H9 (cell line): ENCODE results near the gene PLXNB1. TPM values are rescaled to one million over a fixed set of nuclear protein-coding genes. Genes with fewer than 3 reads are reported as not detected.

Experiments used
- DNase-seq: peaks from one replicate; pipeline ENCODE4 v3.0.0-alpha.2; 2017
- H2AFZ ChIP-seq: one replicate; pipeline ENCODE4 v1.6.1; 2013; ENCODE audit warnings: mild to moderate bottlenecking, low read length, control low read depth, moderate library complexity
- H2AK5ac ChIP-seq: 2 replicates; pipeline ENCODE4 v1.6.1; 2013; ENCODE audit warnings: low read length, control low read depth, mixed read lengths; ENCODE audit not compliant: insufficient read length
- H2BK120ac ChIP-seq: one replicate; pipeline ENCODE4 v1.6.1; 2013; ENCODE audit warnings: low read depth, mild to moderate bottlenecking, low read length, control low read depth, inconsistent platforms; ENCODE audit not compliant: poor library complexity, severe bottlenecking
- H2BK12ac ChIP-seq: 2 replicates; pipeline ENCODE4 v1.6.1; 2013; ENCODE audit warnings: low read length, control low read depth, mixed read lengths, low read depth; ENCODE audit not compliant: insufficient read length
- H2BK15ac ChIP-seq: 2 replicates; pipeline ENCODE4 v1.6.1; 2013; ENCODE audit warnings: low read depth, low read length, control low read depth
- H2BK20ac ChIP-seq: one replicate; pipeline ENCODE4 v1.6.1; 2013; ENCODE audit warnings: low read depth, mild to moderate bottlenecking, low read length, control low read depth, inconsistent platforms; ENCODE audit not compliant: poor library complexity, severe bottlenecking
- H2BK5ac ChIP-seq: 2 replicates; pipeline ENCODE4 v1.6.1; 2013; ENCODE audit warnings: low read length, control low read depth, mixed read lengths; ENCODE audit not compliant: insufficient read length
- H3K14ac ChIP-seq: 2 replicates; pipeline ENCODE4 v1.6.1; 2013; ENCODE audit warnings: low read length, control low read depth; ENCODE audit not compliant: insufficient read depth
- H3K18ac ChIP-seq: 2 replicates; pipeline ENCODE4 v1.6.1; 2013; ENCODE audit warnings: low read depth, mild to moderate bottlenecking, mixed read lengths, low read length, control low read depth; ENCODE audit not compliant: insufficient read length
- H3K23ac ChIP-seq: 2 replicates; pipeline ENCODE4 v1.6.1; 2013; ENCODE audit warnings: low read length, control low read depth, mixed read lengths, low read depth; ENCODE audit not compliant: insufficient read length
- H3K23me2 ChIP-seq: 2 replicates; pipeline ENCODE4 v1.6.1; 2013; ENCODE audit warnings: low read depth, mild to moderate bottlenecking, mixed read lengths, low read length, control low read depth; ENCODE audit not compliant: insufficient read length, poor library complexity, severe bottlenecking
- H3K27ac ChIP-seq: 2 replicates; pipeline ENCODE4 v1.5.1; 2013; ENCODE audit warnings: low read length, control low read depth, mixed read lengths, low read depth; ENCODE audit not compliant: insufficient read length
- H3K27me3 ChIP-seq: 2 replicates; pipeline ENCODE4 v1.6.1; 2013; ENCODE audit warnings: low read length, control low read depth, inconsistent platforms; ENCODE audit not compliant: insufficient read depth
- H3K4ac ChIP-seq: 2 replicates; pipeline ENCODE4 v1.6.1; 2013; ENCODE audit warnings: low read depth, mild to moderate bottlenecking, control low read depth, inconsistent platforms, low read length, moderate library complexity
- H3K4me1 ChIP-seq: 2 replicates; pipeline ENCODE4 v1.6.1; 2013; ENCODE audit warnings: low read length, control low read depth, inconsistent platforms; ENCODE audit not compliant: insufficient read depth
- H3K4me2 ChIP-seq: 2 replicates; pipeline ENCODE4 v1.6.1; 2013; ENCODE audit warnings: low read length, control low read depth, mixed read lengths; ENCODE audit not compliant: insufficient read length, insufficient read depth
- H3K56ac ChIP-seq: 2 replicates; pipeline ENCODE4 v1.6.1; 2013; ENCODE audit warnings: low read depth, mild to moderate bottlenecking, mixed read lengths, low read length, control low read depth; ENCODE audit not compliant: insufficient read length
- H3K79me1 ChIP-seq: 2 replicates; pipeline ENCODE4 v1.6.1; 2013; ENCODE audit warnings: low read depth, mild to moderate bottlenecking, moderate library complexity, low read length, control low read depth, inconsistent platforms; ENCODE audit not compliant: insufficient read depth, poor library complexity, severe bottlenecking
- H3K79me2 ChIP-seq: 2 replicates; pipeline ENCODE4 v1.6.1; 2013; ENCODE audit warnings: low read length, control low read depth, inconsistent platforms; ENCODE audit not compliant: insufficient read depth
- H3K9ac ChIP-seq: 2 replicates; pipeline ENCODE4 v1.6.1; 2013; ENCODE audit warnings: low read length, control low read depth, mixed read lengths; ENCODE audit not compliant: insufficient read length; ENCODE audit errors: extremely low read depth
- H3K9me3 ChIP-seq: one replicate; pipeline ENCODE4 v1.6.1; 2013; ENCODE audit warnings: low read depth, low read length, inconsistent platforms; ENCODE audit not compliant: control insufficient read depth
- H3T11ph ChIP-seq: one replicate; pipeline ENCODE4 v1.6.1; 2013; ENCODE audit warnings: mild to moderate bottlenecking, low read length, control low read depth, inconsistent platforms
- H4K20me1 ChIP-seq: one replicate; pipeline ENCODE4 v1.6.1; 2013; ENCODE audit not compliant: control insufficient read depth, insufficient read length, insufficient read depth
- H4K5ac ChIP-seq: 2 replicates; pipeline ENCODE4 v1.6.1; 2013; ENCODE audit warnings: low read depth, mild to moderate bottlenecking, mixed read lengths, low read length, control low read depth; ENCODE audit not compliant: insufficient read length
- H4K8ac ChIP-seq: replicated peaks from 2 replicates; pipeline ENCODE4 v1.6.1; 2013; ENCODE audit warnings: low read length, control low read depth, mixed read lengths, low read depth; ENCODE audit not compliant: insufficient read length
- H4K91ac ChIP-seq: 2 replicates; pipeline ENCODE4 v1.6.1; 2013; ENCODE audit warnings: low read depth, mild to moderate bottlenecking, moderate library complexity, mixed read lengths, low read length, control low read depth; ENCODE audit not compliant: insufficient read length
- H3K27ac Mint-ChIP-seq, 3 experiments: 2 replicates in 2 of 3; 3 replicates in 1 of 3; pipeline ENCODE4 v1.8.0; 2020 to 2021; ENCODE audit warnings: mixed read lengths in 3 of 3, mild to moderate bottlenecking in 1 of 3, moderate library complexity in 1 of 3
- H3K27me3 Mint-ChIP-seq: 2 replicates; pipeline ENCODE4 v1.8.0; 2021; ENCODE audit warnings: low read depth, mild to moderate bottlenecking, moderate library complexity, mixed read lengths
- H3K36me3 Mint-ChIP-seq, 3 experiments: 2 replicates in 2 of 3; 3 replicates in 1 of 3; pipeline ENCODE4 v1.8.0; 2020 to 2021; ENCODE audit warnings: low read depth in 3 of 3, mixed read lengths in 3 of 3; ENCODE audit not compliant: insufficient read depth in 1 of 3
- H3K4me1 Mint-ChIP-seq, 2 experiments: 2 replicates each; pipeline ENCODE4 v1.8.0; 2020; ENCODE audit warnings: mixed read lengths in 2 of 2
- H3K4me3 Mint-ChIP-seq, 2 experiments: 2 replicates in 1 of 2; 3 replicates in 1 of 2; pipeline ENCODE4 v1.8.0; 2020 to 2021; ENCODE audit warnings: mild to moderate bottlenecking in 2 of 2, mixed read lengths in 2 of 2, moderate library complexity in 1 of 2
- H3K9me3 Mint-ChIP-seq, 2 experiments: 2 replicates in 1 of 2; 3 replicates in 1 of 2; pipeline ENCODE4 v1.8.0; 2020; ENCODE audit warnings: mild to moderate bottlenecking in 2 of 2, mixed read lengths in 2 of 2, moderate library complexity in 1 of 2
- WGBS: extraction: QIAGEN DNeasy Blood & Tissue Kit; methylation state at CpG from one replicate; pipeline ENCODE4 v1.1.7; 2013; ENCODE audit warnings: missing lambda C conversion rate, low lambda C conversion rate, mixed read lengths; ENCODE audit not compliant: insufficient read length; ENCODE audit errors: extremely low coverage; 5-methylcytosine and 5-hydroxymethylcytosine counted together
- total RNA-seq: library from RNA; stranded (reverse); gene quantifications from 2 replicates; pipeline ENCODE4 v1.2.1, GENCODE V29; 2021
- TF ChIP-seq, protein P1 (sequence below): fragments of 200-600 bp; sonication (generic); conservative IDR thresholded peaks from 3 replicates; pipeline ENCODE4 v1.8.0; 2021; ENCODE audit warnings: antibody characterized with exemption, mild to moderate bottlenecking

PLXNB1 gene
- total RNA-seq, 1 experiment from 2014 or later, result 184 TPM

GRCh38 chr3:48440590-48440958 is 10.7 kb upstream of the PLXNB1 start:
- Histone ChIP-seq H3K4me2 (peak overlapping the region; percentile 89), H3K9ac (peak overlapping the region; percentile 95), H3K23me2 (no peaks in the 10 kb centered on the region), H2BK120ac (no peak overlapping the region), H3K9me3 (no peaks in the 10 kb centered on the region), H3K27ac (no peak overlapping the region), H4K20me1 (no peaks in the 10 kb centered on the region), H3K79me1 (peaks cover 5% of the 10 kb centered on the region), H3K27me3 (no peaks in the 10 kb centered on the region), H3K14ac (peak overlapping the region; percentile 94), H2BK20ac (no peak overlapping the region), H3K4me1 (peaks cover 3% of the 10 kb centered on the region; the same call in 1 of the 2 replicates), H4K8ac (no peak overlapping the region), H3K18ac (peak overlapping the region; percentile 81), H4K5ac (no peak overlapping the region), H2AK5ac (no peak overlapping the region), H3K23ac (no peak overlapping the region), H3K56ac (no peak overlapping the region), H2BK12ac (no peak overlapping the region), H2BK5ac (no peak overlapping the region), H4K91ac (no peak overlapping the region), H3K4ac (no peak overlapping the region), H2AFZ (no peak overlapping the region), H3T11ph (no peak overlapping the region), H3K79me2 (peaks cover 5% of the 10 kb centered on the region; the same call in 1 of the 2 replicates), H2BK15ac (no peak overlapping the region)
- H3K27me3 Mint-ChIP-seq, result no peaks in the 10 kb centered on the region
- H3K4me1 Mint-ChIP-seq, result peaks cover 12 to 21% of the 10 kb centered on the region in 2 experiments
- H3K27ac Mint-ChIP-seq, result peak overlapping the region; percentile 98 to 99 (median 99); a peak in 6 of 7 replicates
- no peak for DNase-seq
- H3K9me3 Mint-ChIP-seq, result no peaks in the 10 kb centered on the region
- H3K4me3 Mint-ChIP-seq, result peak overlapping the region; percentile 93 to 99
- no CpG with 5 or more reads among the region's 21 CpGs for WGBS
- H3K36me3 Mint-ChIP-seq, result peaks cover 18 to 47% (median 26%) of the 10 kb centered on the region in 3 experiments; a peak in 6 of 7 replicates
- TF ChIP-seq, protein P1, sequence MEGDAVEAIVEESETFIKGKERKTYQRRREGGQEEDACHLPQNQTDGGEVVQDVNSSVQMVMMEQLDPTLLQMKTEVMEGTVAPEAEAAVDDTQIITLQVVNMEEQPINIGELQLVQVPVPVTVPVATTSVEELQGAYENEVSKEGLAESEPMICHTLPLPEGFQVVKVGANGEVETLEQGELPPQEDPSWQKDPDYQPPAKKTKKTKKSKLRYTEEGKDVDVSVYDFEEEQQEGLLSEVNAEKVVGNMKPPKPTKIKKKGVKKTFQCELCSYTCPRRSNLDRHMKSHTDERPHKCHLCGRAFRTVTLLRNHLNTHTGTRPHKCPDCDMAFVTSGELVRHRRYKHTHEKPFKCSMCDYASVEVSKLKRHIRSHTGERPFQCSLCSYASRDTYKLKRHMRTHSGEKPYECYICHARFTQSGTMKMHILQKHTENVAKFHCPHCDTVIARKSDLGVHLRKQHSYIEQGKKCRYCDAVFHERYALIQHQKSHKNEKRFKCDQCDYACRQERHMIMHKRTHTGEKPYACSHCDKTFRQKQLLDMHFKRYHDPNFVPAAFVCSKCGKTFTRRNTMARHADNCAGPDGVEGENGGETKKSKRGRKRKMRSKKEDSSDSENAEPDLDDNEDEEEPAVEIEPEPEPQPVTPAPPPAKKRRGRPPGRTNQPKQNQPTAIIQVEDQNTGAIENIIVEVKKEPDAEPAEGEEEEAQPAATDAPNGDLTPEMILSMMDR, result no peak
